ENCODE results near the gene SNAI1.

- TF ChIP-seq CTCF (IDR thresholded peaks at IDR 0.05) (no peak), EP300 (IDR thresholded peaks at IDR 0.05) (no peak)
Observed at GRCh38 chr20:49987868-49988690, 5.3 kb downstream of the SNAI1 start.
